GM19324 (cell line): Measurements from ENCODE around the gene EXOSC6.
"Not testable (repeated sequence)": the region's sequence is repeated elsewhere in the genome, so short reads cannot be mapped to it uniquely, and the experiment has no call there.

Experiments
- ATAC-seq: cut with Tn5 transposase; IDR thresholded peaks from one replicate; pipeline ENCODE4 v1.9.1; 2021; ENCODE audit warnings: mild to moderate bottlenecking, moderate library complexity; ENCODE audit not compliant: unreplicated experiment, low FRiP score

EXOSC6 gene

DNA sequence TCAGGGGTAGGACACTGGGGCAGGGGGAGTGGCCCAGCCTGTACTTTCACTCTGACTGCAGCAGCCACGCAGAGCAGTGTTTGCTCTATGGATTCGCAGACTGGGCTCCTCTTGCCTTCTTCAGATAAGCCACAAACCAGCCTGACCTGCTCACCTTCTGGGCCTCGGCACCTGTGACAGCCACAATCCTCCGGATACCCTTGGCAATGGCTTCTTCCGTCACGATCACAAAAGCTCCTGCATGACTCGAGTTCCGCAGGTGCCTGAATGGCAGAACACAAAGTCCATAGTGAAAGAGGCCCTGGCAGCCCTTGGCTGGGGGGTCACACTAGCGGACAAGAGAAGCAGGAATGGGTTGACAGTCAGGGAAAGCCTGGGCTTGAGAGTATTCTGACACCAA, 3.8 kb upstream of the EXOSC6 start:
- no peak for ATAC-seq

DNA sequence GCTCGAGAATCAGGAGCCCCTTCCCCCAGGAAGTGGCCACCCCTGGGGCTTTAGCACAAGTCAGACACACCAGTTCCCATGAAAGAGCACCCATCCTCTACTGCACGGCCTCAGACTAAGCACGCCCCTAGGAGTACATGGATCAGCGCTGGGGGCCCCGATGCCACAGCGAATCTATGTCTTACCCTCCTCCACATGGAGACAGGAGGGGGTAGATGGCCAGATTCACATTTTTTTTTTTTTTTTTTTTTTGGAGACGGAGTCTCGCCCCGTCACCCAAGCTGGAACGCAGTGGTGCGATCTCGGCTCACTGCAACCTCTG, 3.2 kb upstream of the EXOSC6 start:
- ATAC-seq = no peak

- ATAC-seq = no peak
These were observed 2.6 kb upstream of the EXOSC6 start for GRCh38 chr16:70254180-70254964.

DNA sequence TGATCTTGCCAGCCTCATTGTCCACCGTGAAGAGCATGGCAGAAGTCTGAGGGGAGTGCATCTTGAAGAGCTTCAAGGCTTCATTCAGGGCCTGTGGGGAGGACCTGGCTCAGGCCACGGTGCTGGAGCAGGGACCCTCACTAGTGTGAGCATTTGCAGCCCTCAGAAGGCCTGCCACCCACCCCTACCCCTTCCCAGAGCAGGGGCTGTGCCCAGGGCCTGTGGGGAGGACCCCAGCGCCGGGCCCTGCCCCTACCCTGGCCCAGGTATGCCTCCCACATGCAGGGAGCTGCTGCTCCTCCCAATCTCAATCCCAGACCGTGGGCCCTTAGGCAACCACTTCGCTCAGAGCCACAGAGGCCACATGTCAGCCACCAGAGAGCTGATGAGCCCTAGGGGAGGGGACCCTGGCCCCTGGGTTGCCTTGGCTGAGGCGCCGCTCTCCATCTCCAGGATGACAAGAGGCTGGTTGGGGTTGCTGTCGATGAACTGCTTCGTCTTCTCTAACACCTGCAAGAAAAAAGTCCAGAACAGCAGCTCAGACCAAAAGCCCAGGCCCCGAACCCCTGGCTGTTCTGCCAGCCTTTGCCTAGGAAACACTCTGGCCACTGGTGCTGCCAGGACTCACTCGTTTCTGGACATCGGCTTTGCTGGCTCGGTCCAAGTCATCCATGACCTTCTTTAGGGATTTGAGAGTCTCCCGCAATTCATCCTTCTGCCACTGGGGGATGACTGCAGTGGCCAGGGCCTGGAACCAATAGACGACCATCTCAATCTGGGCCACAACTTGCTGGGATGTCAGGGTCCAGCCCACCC, 1.8 kb upstream of the EXOSC6 start:
- ATAC-seq = no peak

GRCh38 chr16:70252355-70252988, 732 bp upstream of the EXOSC6 start:
- ATAC-seq = no peak

DNA sequence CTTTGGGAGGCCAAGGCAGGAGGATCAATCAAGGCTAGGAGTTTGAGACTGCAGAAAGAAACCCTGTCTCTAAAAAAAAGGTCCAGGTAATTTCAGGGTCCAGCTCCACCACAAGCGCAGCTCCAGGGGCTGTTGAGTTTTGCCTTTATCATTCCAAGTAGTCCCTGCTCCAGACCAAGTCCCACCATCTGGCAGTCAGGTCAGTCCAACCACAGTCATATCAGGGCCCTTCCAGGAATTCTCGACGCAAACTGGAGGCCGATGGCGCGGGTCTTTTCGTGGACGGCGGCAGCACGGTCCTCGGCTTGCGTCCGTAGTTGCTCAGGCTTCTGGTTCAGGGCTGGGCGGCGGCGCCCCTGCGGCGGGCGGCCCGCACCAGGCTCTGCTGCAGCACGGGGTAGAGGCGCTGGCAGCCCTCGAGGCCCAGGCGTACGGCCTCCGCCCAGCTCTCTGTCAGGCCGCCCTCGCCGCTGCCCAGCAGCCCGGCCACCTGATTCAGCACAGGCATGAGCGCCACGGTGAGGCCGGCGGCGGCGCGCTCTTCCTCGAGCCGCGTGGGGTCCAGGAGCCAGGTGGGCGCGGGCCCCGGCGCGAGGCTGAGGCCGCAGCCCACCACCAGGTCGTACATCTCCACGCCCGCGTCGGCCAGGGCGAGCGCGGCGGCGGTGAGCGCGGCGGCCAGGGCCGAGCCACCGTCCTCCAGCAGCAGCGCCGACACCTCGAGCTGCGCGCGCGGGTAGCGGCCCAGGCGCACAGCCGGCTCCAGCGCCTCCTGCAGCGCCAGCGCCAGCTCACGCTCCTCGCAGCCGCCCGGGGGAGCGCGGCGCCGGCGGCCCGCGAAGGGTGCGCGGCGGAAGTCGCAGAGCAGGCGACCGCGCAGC, 752 bp downstream of the EXOSC6 start:
- peak; percentile 44 for ATAC-seq

DNA sequence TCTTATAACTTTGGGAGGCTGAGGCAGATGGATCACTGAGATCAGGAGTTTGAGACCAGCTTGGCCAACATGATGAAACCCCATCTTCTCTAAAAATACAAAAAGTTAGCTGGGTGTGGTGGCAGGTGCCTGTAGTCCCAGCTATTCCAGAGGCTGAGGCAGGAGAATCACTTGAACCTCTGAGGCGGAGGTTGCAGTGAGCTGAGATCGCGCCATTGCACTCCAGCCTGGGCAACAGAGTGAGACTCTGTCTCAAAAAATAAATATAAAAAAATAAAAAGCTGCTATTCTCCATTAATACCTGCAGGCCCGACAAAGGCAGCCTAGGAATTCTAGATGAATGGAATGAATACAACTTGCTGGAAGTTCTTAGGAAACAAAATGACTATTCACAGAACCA, 2.0 kb downstream of the EXOSC6 start:
- not testable (repeated sequence) for ATAC-seq

- ATAC-seq = not testable (repeated sequence)
These were observed 13.0 kb downstream of the EXOSC6 start for GRCh38 chr16:70238773-70239172.

- ATAC-seq = not testable (repeated sequence)
These were observed 19.9 kb downstream of the EXOSC6 start for GRCh38 chr16:70231831-70232230.

DNA sequence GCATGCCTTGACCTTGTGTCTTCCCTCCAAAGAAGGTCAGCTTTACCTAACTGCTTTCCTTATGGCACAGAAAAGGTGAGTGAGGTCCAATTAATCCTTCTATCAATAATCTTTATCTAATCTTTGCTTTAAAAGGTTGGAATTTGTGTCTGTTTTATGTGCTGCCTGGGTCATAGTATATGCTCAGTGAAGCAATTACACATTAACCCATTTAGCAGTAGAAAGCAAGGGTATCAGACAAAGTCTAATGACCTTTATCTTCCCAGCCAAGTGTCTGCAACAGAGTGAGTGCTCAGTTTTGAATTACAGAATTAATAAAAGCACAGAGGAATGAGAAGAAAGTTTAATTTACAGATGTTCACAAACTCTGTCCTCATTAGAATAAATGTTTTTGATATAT, 25.7 kb downstream of the EXOSC6 start:
- not testable (repeated sequence) for ATAC-seq

DNA sequence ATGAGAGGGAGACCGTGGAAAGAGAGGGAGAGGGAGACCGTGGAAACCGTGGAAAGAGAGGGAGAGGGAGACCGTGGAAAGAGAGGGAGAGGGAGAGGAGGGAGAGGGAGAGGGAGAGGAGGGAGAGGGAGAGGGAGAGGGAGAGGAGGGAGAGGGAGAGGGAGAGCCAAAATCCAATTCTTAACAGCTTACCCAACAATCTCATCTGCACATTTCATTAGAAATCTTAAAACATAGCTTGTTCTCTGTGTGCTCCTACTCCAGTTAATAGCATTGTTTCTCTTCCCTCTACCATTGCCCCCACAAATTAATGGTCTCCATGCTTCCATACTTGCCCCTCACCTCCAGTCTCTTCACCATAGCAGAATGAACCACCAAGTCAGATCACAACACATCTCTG, 26.3 kb downstream of the EXOSC6 start:
- ATAC-seq = not testable (repeated sequence)

- ATAC-seq = not testable (repeated sequence)
These were observed 27.1 kb downstream of the EXOSC6 start for GRCh38 chr16:70224645-70225044.

DNA sequence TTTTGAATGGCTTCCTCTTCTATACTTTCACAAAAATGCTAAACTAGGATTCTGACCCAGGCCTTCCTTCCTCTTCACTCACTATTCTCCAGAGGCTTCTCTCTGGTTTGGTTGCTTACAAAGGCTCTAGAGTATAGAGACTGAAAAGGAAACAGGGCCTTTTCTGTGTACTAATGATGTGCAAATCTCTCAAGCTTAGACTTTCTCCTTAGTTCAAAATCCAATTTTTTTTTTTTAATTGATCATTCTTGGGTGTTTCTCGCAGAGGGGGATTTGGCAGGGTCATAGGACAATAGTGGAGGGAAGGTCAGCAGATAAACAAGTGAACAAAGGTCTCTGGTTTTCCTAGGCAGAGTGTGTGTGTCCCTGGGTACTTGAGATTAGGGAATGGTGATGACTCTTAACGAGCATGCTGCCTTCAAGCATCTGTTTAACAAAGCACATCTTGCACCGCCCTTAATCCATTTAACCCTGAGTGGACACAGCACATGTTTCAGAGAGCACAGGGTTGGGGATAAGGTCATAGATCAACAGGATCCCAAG, 27.7 kb downstream of the EXOSC6 start:
- ATAC-seq = not testable (repeated sequence)

DNA sequence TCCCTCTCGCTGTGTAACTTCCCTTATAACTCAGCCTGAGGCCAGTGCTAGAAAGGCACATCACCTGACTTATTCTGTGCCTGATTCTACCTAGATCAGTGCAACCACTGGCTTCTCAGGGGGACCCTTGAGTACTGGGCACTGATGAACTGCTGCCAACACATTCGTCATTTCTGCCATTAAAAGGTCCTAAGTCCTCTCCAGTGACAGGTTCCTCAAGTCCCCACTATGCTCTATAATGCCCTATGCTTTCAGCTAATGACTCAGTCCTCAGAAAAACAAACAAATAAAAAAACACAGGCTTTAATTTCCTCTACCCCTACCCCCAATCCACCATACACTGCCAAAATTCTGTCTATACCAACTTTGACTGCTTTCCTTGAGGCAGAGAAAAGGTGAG, 28.5 kb downstream of the EXOSC6 start:
- not testable (repeated sequence) for ATAC-seq

DNA sequence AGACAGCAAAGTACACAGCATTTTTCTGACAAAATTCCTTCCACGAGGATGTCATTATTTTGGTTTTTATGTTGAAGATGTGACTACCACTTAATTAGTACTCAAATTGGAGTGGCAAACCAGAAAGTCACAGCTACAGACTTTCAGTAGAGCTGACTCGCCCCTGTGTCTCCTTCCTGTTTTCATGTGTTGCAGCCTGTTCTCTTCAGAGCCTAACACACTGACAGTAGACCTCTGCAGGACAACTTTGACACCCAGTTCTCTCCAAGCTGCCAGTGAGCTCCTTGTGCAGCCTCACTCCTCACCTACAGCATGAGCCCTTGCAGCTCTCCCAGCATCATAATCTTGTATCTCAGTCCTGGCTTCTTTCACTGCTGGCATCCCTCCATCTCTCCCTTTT, 29.2 kb downstream of the EXOSC6 start:
- ATAC-seq = not testable (repeated sequence)

- not testable (repeated sequence) for ATAC-seq
These were observed 33.2 kb downstream of the EXOSC6 start for GRCh38 chr16:70218586-70218985.

GRCh38 chr16:70206382-70206781, 45.4 kb downstream of the EXOSC6 start:
- not testable (repeated sequence) for ATAC-seq

- not testable (repeated sequence) for ATAC-seq
These were observed 46.9 kb downstream of the EXOSC6 start for GRCh38 chr16:70204668-70205405.

DNA sequence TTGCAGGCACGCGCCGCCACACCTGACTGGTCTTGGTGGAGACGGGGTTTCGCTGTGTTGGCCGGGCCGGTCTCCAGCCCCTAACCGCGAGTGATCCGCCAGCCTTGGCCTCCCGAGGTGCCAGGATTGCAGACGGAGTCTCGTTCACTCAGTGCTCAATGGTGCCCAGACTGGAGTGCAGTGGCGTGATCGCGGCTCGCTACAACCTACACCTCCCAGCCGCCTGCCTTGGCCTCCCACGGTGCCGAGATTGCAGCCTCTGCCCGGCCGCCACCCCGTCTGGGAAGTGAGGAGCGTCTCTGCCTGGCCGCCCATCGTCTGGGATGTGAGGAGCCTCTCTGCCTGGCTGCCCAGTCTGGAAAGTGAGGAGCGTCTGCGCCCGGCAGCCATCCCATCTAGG, 47.7 kb downstream of the EXOSC6 start:
- not testable (repeated sequence) for ATAC-seq
